Activated CD8-positive, alpha-beta T cell treated with anti-CD3 and anti-CD28 coated beads for 36 hours (primary cell): Measurements from ENCODE around the gene POU2F3. TPM values are rescaled to one million over a fixed set of nuclear protein-coding genes. Genes with fewer than 3 reads are reported as not detected.
A peak's percentile ranks its signal among the peaks of the same experiment; 100 is the strongest.

Source experiments
- ATAC-seq: fragments of 200-7000 bp; cut with Tn5 transposase; one replicate; pipeline ENCODE4 v1.10.0; 2021; ENCODE audit warnings: mild to moderate bottlenecking, moderate library complexity
- CTCF ChIA-PET: fragments of 350-600 bp; sonication (Branson Sonifier 250); formaldehyde crosslinking; loops from one replicate; lab custom pipeline; 2021; ENCODE audit warnings: antibody characterized with exemption; lab: Charles Lee
- POLR2A ChIA-PET: fragments of 350-600 bp; sonication (Branson Sonifier 250); formaldehyde crosslinking; loops from one replicate; lab custom pipeline; 2021; ENCODE audit warnings: antibody characterized with exemption; lab: Charles Lee
- DNase-seq: peaks from one replicate; pipeline ENCODE4 v3.0.0-alpha.2; 2020
- H3K27ac Mint-ChIP-seq: one replicate; pipeline ENCODE4 v1.8.0; 2021; ENCODE audit warnings: mild to moderate bottlenecking, mixed read lengths
- H3K27me3 Mint-ChIP-seq: one replicate; pipeline ENCODE4 v1.8.0; 2021; ENCODE audit warnings: mixed read lengths
- H3K36me3 Mint-ChIP-seq: one replicate; pipeline ENCODE4 v1.8.0; 2021; ENCODE audit warnings: low read depth, mixed read lengths
- H3K4me1 Mint-ChIP-seq: one replicate; pipeline ENCODE4 v1.8.0; 2021; ENCODE audit warnings: low read depth, mixed read lengths
- H3K4me3 Mint-ChIP-seq: one replicate; pipeline ENCODE4 v1.8.0; 2021; ENCODE audit warnings: mild to moderate bottlenecking, moderate library complexity, mixed read lengths
- H3K9me3 Mint-ChIP-seq: one replicate; pipeline ENCODE4 v1.8.0; 2021; ENCODE audit warnings: mixed read lengths
- intact Hi-C: fragments of 100-400 bp; cut with micrococcal nuclease; formaldehyde crosslinking; loops from one replicate; pipeline ENCODE4 v1.10.0; 2022
- total RNA-seq, 2 experiments: library from RNA; stranded (reverse); gene quantifications; one replicate each; pipeline ENCODE4 v1.2.3, GENCODE V29; 2021
- TF ChIP-seq, protein P1 (sequence below): fragments of 200-600 bp; IDR thresholded peaks from one replicate; pipeline ENCODE4 v1.8.0; 2022; ENCODE audit warnings: antibody characterized with exemption, mild to moderate bottlenecking

POU2F3 gene
- total RNA-seq, 2 experiments from 2014 or later = not detected

DNA sequence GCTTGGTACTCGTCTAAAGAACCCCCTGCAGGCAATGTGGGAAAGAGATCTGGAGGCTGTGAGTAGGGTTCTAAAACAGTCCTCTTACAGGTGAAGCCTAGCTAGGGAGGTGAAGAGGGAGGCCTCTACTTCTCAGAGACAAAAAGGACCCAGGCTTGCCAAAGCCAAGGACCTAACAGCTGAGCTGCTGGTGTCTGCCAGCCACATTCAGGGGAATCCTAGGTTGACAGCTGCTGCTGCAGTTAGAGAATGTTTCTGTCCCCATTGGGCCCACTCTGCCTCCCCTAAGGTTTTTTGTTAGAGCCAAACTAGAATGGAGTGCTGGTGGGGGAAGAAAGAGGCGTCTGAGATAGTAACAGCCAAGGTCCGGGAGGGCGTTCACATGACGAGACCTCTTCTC is 58.5 kb downstream of the POU2F3 start:
- H3K4me3 Mint-ChIP-seq = no peak overlapping the region
- H3K4me1 Mint-ChIP-seq = no peaks in the 10 kb centered on the region
- ChIA-PET CTCF (interaction anchor here (1.3 to 14.6 kb wide), 5 partner anchors 8 to 127 kb away, joined by 3 to 437 read pairs (median 92); partner anchors contain the start of gene POU2F3), POLR2A (interaction anchor here (0.7 kb wide), 1 partner anchor 59 kb away, joined by 3 read pairs; the partner anchor contains the start of gene POU2F3)
- no peaks in the 10 kb centered on the region for H3K9me3 Mint-ChIP-seq
- intact Hi-C loops = no loop called here
- TF ChIP-seq, protein P1, sequence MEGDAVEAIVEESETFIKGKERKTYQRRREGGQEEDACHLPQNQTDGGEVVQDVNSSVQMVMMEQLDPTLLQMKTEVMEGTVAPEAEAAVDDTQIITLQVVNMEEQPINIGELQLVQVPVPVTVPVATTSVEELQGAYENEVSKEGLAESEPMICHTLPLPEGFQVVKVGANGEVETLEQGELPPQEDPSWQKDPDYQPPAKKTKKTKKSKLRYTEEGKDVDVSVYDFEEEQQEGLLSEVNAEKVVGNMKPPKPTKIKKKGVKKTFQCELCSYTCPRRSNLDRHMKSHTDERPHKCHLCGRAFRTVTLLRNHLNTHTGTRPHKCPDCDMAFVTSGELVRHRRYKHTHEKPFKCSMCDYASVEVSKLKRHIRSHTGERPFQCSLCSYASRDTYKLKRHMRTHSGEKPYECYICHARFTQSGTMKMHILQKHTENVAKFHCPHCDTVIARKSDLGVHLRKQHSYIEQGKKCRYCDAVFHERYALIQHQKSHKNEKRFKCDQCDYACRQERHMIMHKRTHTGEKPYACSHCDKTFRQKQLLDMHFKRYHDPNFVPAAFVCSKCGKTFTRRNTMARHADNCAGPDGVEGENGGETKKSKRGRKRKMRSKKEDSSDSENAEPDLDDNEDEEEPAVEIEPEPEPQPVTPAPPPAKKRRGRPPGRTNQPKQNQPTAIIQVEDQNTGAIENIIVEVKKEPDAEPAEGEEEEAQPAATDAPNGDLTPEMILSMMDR = no peak
- no peak for ATAC-seq
- peaks cover 29% of the 10 kb centered on the region for H3K27me3 Mint-ChIP-seq
- H3K36me3 Mint-ChIP-seq = no peaks in the 10 kb centered on the region
- DNase-seq = no peak
- H3K27ac Mint-ChIP-seq = no peak overlapping the region

- Mint-ChIP-seq H3K36me3 (no peaks in the 10 kb centered on the region), H3K4me1 (no peaks in the 10 kb centered on the region), H3K4me3 (no peak overlapping the region), H3K27ac (no peak overlapping the region), H3K27me3 (peaks cover 11% of the 10 kb centered on the region), H3K9me3 (no peaks in the 10 kb centered on the region)
- DNase-seq (no peak), ATAC-seq (no peak)
- ChIA-PET POLR2A (no interaction called here), CTCF (interaction anchor here (0.7 to 14.6 kb wide), 33 partner anchors 8 to 497 kb away, joined by 3 to 437 read pairs (median 6); partner anchors contain the start of gene POU2F3)
- TF ChIP-seq, protein P1 = no peak
- intact Hi-C loops = loop anchor here (5.0 kb wide), 1 partner anchor 130 kb away; no protein-coding TSS in a partner anchor
Measured at GRCh38 chr11:120302001-120302805, 62.3 kb downstream of the POU2F3 start.

GRCh38 chr11:120303004-120303637 is 63.2 kb downstream of the POU2F3 start:
- ChIA-PET CTCF (interaction anchor here (0.7 to 14.6 kb wide), 37 partner anchors 8 to 498 kb away, joined by 3 to 437 read pairs (median 5); partner anchors contain the start of gene POU2F3), POLR2A (no interaction called here)
- peaks cover 10% of the 10 kb centered on the region for H3K27me3 Mint-ChIP-seq
- intact Hi-C loops = loop anchor here (1.0 to 5.0 kb wide), 2 partner anchors 68 to 131 kb away; no protein-coding TSS in a partner anchor
- no peaks in the 10 kb centered on the region for H3K9me3 Mint-ChIP-seq
- TF ChIP-seq, protein P1 = peak; percentile 96
- peak; percentile 90 for ATAC-seq
- peak; percentile 86 for DNase-seq
- no peak overlapping the region for H3K4me3 Mint-ChIP-seq
- no peak overlapping the region for H3K27ac Mint-ChIP-seq
- no peaks in the 10 kb centered on the region for H3K36me3 Mint-ChIP-seq
- H3K4me1 Mint-ChIP-seq = no peaks in the 10 kb centered on the region

- intact Hi-C loops = loop anchor here (5.0 kb wide), 1 partner anchor 132 kb away; no protein-coding TSS in a partner anchor
Measured at GRCh38 chr11:120304526-120304925, 64.6 kb downstream of the POU2F3 start.

More at GRCh38 chr11:120304526-120304925, 64.6 kb downstream of the POU2F3 start:
- no peaks in the 10 kb centered on the region for H3K36me3 Mint-ChIP-seq
- TF ChIP-seq, protein P1 = no peak
- CTCF ChIA-PET = interaction anchor here (1.8 to 14.6 kb wide), 8 partner anchors 10 to 133 kb away, joined by 7 to 437 read pairs (median 22); partner anchors contain the start of gene POU2F3
- peaks cover 10% of the 10 kb centered on the region for H3K27me3 Mint-ChIP-seq
- H3K27ac Mint-ChIP-seq = no peak overlapping the region
- DNase-seq = no peak
- no peak for ATAC-seq
- H3K9me3 Mint-ChIP-seq = no peaks in the 10 kb centered on the region
- H3K4me3 Mint-ChIP-seq = no peak overlapping the region
- H3K4me1 Mint-ChIP-seq = no peaks in the 10 kb centered on the region
- POLR2A ChIA-PET = no interaction called here
